ENCODE data around the gene SLC6A2.

Gene SLC6A2

GRCh38 chr16:55657616-55658015 is 1.8 kb downstream of the SLC6A2 start:
- Mint-ChIP-seq H3K27ac (no peak overlapping the region), H3K9me3 (no peaks in the 10 kb centered on the region), H3K4me1 (ENCODE audit: low read depth in 2 of 2) (no peaks in the 10 kb centered on the region), H3K36me3 (ENCODE audit: insufficient read depth) (no peaks in the 10 kb centered on the region), H3K4me3 (no peak overlapping the region), H3K27me3 (peaks cover 16 to 45% of the 10 kb centered on the region in 2 donors)
- no peak for ATAC-seq (replicated peaks)
- DNase-seq = no peak

- Mint-ChIP-seq H3K27ac (no peak overlapping the region), H3K36me3 (ENCODE audit: insufficient read depth) (no peaks in the 10 kb centered on the region), H3K27me3 (peaks cover 16 to 48% of the 10 kb centered on the region in 2 donors), H3K9me3 (peaks cover 0 to 6% of the 10 kb centered on the region in 2 donors), H3K4me3 (no peak overlapping the region), H3K4me1 (ENCODE audit: low read depth in 2 of 2) (no peaks in the 10 kb centered on the region)
- DNase-seq (no peak), ATAC-seq (replicated peaks) (no peak)
These were observed 3.2 kb downstream of the SLC6A2 start for GRCh38 chr16:55658898-55659420.

GRCh38 chr16:55660026-55660425 is 4.2 kb downstream of the SLC6A2 start:
- Mint-ChIP-seq H3K4me1 (ENCODE audit: low read depth in 2 of 2) (no peaks in the 10 kb centered on the region), H3K36me3 (ENCODE audit: insufficient read depth) (no peaks in the 10 kb centered on the region), H3K9me3 (peaks cover 0 to 6% of the 10 kb centered on the region in 2 donors), H3K27ac (no peak overlapping the region), H3K27me3 (peaks cover 16 to 56% of the 10 kb centered on the region in 2 donors), H3K4me3 (no peak overlapping the region)
- ATAC-seq (replicated peaks) (no peak), DNase-seq (no peak)

GRCh38 chr16:55660828-55661227 is 5.0 kb downstream of the SLC6A2 start:
- Mint-ChIP-seq H3K9me3 (peaks cover 0 to 6% of the 10 kb centered on the region in 2 donors), H3K27ac (no peak overlapping the region), H3K36me3 (ENCODE audit: insufficient read depth) (no peaks in the 10 kb centered on the region), H3K4me1 (ENCODE audit: low read depth in 2 of 2) (no peaks in the 10 kb centered on the region), H3K27me3 (peaks cover 21 to 62% of the 10 kb centered on the region in 2 donors), H3K4me3 (no peak overlapping the region)
- ATAC-seq (replicated peaks) (no peak), DNase-seq (no peak)

- Mint-ChIP-seq H3K27me3 (peaks cover 27 to 59% of the 10 kb centered on the region in 2 donors), H3K4me3 (no peak overlapping the region), H3K4me1 (ENCODE audit: low read depth in 2 of 2) (no peaks in the 10 kb centered on the region), H3K27ac (no peak overlapping the region), H3K9me3 (peaks cover 0 to 6% of the 10 kb centered on the region in 2 donors), H3K36me3 (ENCODE audit: insufficient read depth) (no peaks in the 10 kb centered on the region)
- ATAC-seq (replicated peaks) (no peak), DNase-seq (no peak)
These were observed 6.3 kb downstream of the SLC6A2 start for GRCh38 chr16:55661941-55662643.

GRCh38 chr16:55662644-55663031 is 6.8 kb downstream of the SLC6A2 start:
- H3K4me3 Mint-ChIP-seq = no peak overlapping the region
- H3K4me1 Mint-ChIP-seq (ENCODE audit: low read depth in 2 of 2) = no peaks in the 10 kb centered on the region
- peaks cover 0 to 6% of the 10 kb centered on the region in 2 donors for H3K9me3 Mint-ChIP-seq
- H3K27ac Mint-ChIP-seq = no peak overlapping the region
- H3K36me3 Mint-ChIP-seq (ENCODE audit: insufficient read depth) = no peaks in the 10 kb centered on the region
- no peak for DNase-seq
- peaks cover 29 to 54% of the 10 kb centered on the region in 2 donors for H3K27me3 Mint-ChIP-seq
- no peak for ATAC-seq (replicated peaks)

- no peak for ATAC-seq (replicated peaks)
- H3K27me3 Mint-ChIP-seq = peaks cover 28 to 48% of the 10 kb centered on the region in 2 donors
- H3K27ac Mint-ChIP-seq = no peak overlapping the region
- H3K4me1 Mint-ChIP-seq (ENCODE audit: low read depth in 2 of 2) = no peaks in the 10 kb centered on the region
- H3K4me3 Mint-ChIP-seq = no peak overlapping the region
- H3K36me3 Mint-ChIP-seq (ENCODE audit: insufficient read depth) = no peaks in the 10 kb centered on the region
- no peak for DNase-seq
- peaks cover 0 to 6% of the 10 kb centered on the region in 2 donors for H3K9me3 Mint-ChIP-seq
These were observed 7.4 kb downstream of the SLC6A2 start for GRCh38 chr16:55663225-55663624.

- Mint-ChIP-seq H3K27me3 (peaks cover 27 to 40% of the 10 kb centered on the region in 2 donors), H3K27ac (no peak overlapping the region), H3K36me3 (ENCODE audit: insufficient read depth) (no peaks in the 10 kb centered on the region), H3K4me1 (ENCODE audit: low read depth in 2 of 2) (no peaks in the 10 kb centered on the region), H3K4me3 (no peak overlapping the region), H3K9me3 (peaks cover 0 to 6% of the 10 kb centered on the region in 2 donors)
- no peak for DNase-seq
- ATAC-seq (replicated peaks) = no peak
These were observed 8.2 kb downstream of the SLC6A2 start for GRCh38 chr16:55663765-55664677.

GRCh38 chr16:55664786-55665407 is 9.1 kb downstream of the SLC6A2 start:
- Mint-ChIP-seq H3K4me1 (ENCODE audit: low read depth in 2 of 2) (no peaks in the 10 kb centered on the region), H3K27me3 (peaks cover 27 to 35% of the 10 kb centered on the region in 2 donors), H3K27ac (no peak overlapping the region), H3K36me3 (ENCODE audit: insufficient read depth) (no peaks in the 10 kb centered on the region), H3K9me3 (peaks cover 0 to 6% of the 10 kb centered on the region in 2 donors), H3K4me3 (no peak overlapping the region)
- DNase-seq (no peak), ATAC-seq (replicated peaks) (no peak)

GRCh38 chr16:55665511-55665910 is 9.7 kb downstream of the SLC6A2 start:
- no peaks in the 10 kb centered on the region for H3K36me3 Mint-ChIP-seq (ENCODE audit: insufficient read depth)
- H3K4me3 Mint-ChIP-seq = no peak overlapping the region
- peaks cover 27 to 30% of the 10 kb centered on the region in 2 donors for H3K27me3 Mint-ChIP-seq
- DNase-seq (no peak), ATAC-seq (replicated peaks) (no peak)
- peaks cover 0 to 6% of the 10 kb centered on the region in 2 donors for H3K9me3 Mint-ChIP-seq
- no peaks in the 10 kb centered on the region for H3K4me1 Mint-ChIP-seq (ENCODE audit: low read depth in 2 of 2)
- no peak overlapping the region for H3K27ac Mint-ChIP-seq

- ATAC-seq (replicated peaks) (no peak), DNase-seq (no peak)
- Mint-ChIP-seq H3K9me3 (peaks cover 0 to 6% of the 10 kb centered on the region in 2 donors), H3K27ac (no peak overlapping the region), H3K36me3 (ENCODE audit: insufficient read depth) (no peaks in the 10 kb centered on the region), H3K27me3 (peaks cover 27 to 30% of the 10 kb centered on the region in 2 donors), H3K4me1 (ENCODE audit: low read depth in 2 of 2) (no peaks in the 10 kb centered on the region), H3K4me3 (no peak overlapping the region)
These were observed 10.2 kb downstream of the SLC6A2 start for GRCh38 chr16:55666012-55666411.

GRCh38 chr16:55667753-55668152 is 12.0 kb downstream of the SLC6A2 start:
- no peaks in the 10 kb centered on the region for H3K4me1 Mint-ChIP-seq (ENCODE audit: low read depth in 2 of 2)
- H3K27ac Mint-ChIP-seq = no peak overlapping the region
- H3K36me3 Mint-ChIP-seq (ENCODE audit: insufficient read depth) = no peaks in the 10 kb centered on the region
- DNase-seq = no peak
- no peak for ATAC-seq (replicated peaks)
- no peak overlapping the region for H3K4me3 Mint-ChIP-seq
- peaks cover 27 to 31% of the 10 kb centered on the region in 2 donors for H3K27me3 Mint-ChIP-seq
- H3K9me3 Mint-ChIP-seq = peaks cover 0 to 6% of the 10 kb centered on the region in 2 donors
